HG03432 (cell line): ENCODE measurements around the gene NQO2.

Source experiments
- ATAC-seq: cut with Tn5 transposase; IDR thresholded peaks from one replicate; pipeline ENCODE4 v1.9.1; 2021; ENCODE audit warnings: mild to moderate bottlenecking, moderate library complexity; ENCODE audit not compliant: unreplicated experiment

The NQO2 gene, protein sequence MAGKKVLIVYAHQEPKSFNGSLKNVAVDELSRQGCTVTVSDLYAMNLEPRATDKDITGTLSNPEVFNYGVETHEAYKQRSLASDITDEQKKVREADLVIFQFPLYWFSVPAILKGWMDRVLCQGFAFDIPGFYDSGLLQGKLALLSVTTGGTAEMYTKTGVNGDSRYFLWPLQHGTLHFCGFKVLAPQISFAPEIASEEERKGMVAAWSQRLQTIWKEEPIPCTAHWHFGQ

DNA sequence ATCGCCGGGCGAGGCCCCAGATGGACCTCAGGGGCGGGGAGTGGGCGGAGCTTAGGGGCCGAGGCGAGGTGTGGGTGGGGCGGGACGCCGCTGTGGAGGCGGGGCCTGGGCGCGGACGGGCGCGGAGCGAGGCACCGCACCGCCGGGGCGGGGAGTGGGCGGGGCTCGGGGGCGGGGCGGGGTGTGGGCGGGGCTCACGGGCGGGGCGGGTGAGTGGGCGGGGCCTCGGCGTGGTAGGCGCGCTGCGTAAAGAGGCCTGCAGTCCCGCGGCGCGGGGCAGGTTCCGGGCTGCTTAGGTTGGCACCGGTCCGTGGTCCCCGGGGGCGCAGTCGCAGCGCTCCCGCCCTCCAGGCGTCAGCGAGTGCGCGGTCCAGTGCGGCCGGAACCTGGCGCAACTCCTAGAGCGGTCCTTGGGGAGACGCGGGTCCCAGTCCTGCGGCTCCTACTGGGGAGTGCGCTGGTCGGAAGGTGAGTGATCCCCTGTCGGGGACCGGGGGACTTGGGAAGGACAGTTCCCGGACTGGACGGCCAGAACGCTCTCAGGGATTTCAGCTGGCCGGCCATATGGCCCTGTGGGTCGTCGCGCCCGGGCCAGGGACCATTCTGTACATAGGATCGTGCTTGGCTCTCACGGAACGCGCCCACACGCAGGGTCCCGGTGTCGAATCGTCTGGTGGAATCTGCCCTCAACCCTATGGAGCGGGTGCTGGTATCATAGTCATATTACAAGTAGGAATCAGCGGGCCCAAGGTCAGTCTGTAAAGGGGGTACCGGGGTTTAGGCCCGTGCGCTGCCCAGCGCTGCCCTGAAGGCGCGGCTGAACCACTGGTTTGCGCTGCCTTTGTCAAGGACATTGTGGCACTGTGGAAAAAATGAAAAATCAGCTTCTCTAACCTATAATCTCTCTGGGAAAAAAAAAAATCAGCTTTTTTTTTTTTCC lies at the start of gene NQO2:
Gene NQO2, plus strand, starts transcription at position 277 of the 940 bp plus-strand sequence. CDS start 6,659 bp downstream, outside the sequence.
- ATAC-seq = peak; percentile 77

DNA sequence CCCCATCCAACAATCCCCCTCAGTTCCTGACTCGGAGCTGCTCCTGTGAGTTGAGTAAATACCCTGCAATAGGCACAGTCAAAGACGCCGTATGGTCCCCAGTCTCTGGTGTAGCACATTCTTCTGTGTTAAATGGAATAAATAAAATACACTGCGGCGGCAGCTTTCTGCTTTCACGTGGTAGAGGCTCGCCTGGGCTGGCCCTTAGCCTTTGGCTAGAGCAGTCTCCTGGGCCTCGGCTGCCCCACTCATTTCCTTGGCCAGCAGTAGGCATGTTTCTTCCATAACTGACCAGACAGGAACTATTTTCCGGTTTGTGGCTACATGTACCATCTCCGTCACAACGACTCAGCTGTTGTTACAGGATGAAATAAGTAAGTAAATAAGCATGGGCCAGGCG lies 49.0 kb upstream of the NQO2 start:
- ATAC-seq = no peak

DNA sequence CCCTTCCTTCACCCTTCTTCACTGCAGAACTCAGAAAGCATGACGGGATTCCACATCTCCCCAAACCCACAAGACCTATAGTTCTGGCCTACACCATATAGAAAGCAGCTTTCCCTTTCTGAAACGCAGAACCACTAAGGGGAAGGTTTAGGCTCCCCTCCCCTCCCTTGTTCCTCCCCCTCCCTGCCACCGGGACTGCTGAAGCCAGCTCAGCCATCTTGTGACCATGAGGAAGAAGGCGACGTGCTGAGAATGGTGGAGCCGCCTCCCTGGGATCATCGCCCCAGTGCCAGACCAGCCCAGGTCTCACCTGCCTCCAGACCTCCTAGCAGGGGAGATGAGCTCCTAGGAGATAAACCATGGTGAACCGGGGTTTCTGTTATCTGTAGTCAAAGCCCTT lies 48.0 kb upstream of the NQO2 start:
- no peak for ATAC-seq

DNA sequence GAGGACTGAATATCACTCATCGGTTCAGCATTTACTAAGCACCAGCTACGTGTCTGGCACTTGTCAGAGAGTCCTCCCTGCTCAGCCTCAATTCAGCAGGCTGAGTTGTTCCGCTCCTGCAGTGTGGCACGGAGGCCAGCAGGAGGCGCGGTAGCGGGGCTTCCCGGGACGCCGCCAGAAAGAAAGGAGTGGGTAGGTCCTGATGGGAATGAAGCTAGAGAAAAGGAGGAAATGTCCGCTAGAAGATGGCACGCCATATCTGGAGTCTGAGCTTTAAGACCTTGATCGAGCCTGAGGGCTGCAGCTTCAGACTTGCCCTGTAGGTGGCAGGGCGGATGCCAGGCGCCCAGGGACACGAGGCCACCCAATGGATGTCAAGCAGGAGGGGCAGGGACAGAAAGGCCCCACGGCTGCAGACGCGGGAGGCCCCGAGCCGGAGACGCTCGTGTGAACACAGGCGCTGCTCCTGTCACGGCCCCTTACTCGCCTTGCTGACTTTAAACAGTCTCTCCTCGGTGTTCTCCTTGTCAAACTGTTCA lies 47.1 kb upstream of the NQO2 start:
- ATAC-seq = no peak

DNA sequence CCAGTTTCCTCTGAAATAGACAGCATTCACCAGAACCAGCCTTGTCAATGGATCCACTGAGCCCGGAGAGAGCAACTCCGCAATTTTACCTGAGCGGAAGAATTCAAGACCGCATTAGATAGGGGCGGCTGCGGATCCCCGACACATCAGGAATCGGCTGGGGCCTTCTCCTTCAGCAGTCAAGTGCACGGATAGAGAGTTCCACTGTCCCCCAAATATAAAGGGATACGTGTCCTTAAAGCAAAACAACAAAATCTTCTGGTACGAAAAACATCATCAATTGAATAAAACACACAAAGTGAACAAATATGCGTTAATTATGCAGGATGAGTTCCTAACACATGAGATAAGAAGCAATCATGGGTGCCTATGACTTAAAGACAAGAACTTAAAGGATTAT lies 46.6 kb upstream of the NQO2 start:
- no peak for ATAC-seq

DNA sequence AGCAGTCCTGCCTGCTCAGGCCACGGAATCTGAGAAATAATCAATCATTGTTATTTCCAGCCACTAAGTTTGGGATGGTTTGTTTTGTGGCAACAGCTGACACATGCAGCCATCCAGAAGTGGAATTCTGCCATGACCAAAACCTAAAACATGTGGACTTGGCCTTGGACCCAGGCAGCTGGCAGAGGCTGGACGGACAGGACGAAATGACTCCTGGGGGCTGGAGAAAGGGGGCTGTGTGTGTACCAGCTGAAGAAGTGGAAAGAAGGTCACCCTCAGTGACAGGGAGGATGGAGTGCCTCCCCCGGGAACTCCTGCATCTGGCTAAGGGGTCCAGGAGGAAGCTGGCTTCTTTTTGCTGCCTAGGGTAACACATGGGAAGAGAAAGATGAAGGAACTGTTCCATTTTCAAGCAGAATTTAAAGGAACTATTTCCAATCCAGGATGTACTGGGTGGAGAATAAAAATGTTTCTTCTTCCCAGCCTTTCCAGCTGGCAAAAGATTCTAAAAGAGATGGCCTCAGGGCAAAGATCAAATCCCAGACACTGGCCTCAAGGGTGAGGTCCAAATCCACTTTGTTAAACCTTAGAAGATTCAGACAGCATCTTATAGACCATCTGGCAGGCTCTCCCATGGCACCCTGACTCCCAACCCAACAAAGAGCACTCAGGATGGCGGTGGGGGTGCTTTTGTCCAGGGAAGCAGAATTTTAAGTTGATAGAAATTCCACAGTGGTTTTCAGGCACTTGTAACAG lies 42.6 kb upstream of the NQO2 start:
- no peak for ATAC-seq

DNA sequence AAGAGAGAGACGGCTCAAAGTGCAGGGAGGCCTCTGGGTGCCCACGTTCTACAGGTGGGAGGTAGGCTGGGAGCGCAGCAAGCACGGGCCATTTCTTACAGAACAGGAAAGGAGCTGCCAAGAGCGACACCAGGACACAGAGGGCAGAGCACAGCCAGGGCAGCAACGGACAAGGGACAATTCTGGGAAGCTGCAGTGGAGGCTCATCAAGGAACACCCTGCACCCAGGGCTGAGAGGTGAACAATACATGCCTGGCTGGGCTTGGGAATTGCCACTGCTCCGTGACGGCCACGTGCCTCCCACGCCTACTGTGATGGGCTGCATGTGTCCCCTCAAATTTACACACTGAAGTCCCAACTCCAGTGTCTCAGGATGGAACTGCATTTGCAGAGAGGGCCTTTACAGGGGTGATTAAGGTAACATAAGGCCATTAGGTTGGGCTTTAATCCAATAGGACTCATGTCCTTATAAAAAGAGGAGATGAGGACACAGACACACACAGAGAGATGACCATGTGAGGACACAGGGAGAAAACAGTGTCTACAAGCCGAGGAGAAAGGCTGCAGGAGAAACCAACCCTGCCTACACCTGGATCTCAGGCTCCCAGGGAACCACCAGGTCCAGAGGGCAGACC lies 41.9 kb upstream of the NQO2 start:
- ATAC-seq = no peak

DNA sequence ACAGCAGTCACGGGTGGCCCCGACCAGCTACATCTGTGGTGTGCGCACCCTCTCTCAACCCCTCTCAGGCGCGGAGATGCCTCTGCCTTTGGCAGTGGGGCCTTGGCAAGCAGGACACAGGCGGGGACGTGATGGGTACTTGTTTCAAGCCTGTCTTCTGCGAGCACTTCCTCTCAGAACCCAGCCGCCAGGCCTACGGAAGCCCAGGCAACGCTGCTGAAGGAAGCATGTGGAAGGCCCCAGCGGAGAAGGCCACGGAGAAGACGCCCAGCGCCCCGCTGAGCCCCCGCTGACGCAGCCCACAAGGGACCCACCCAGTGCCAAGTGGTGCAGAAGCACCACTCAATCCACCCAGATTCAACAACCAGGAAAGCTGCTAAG lies 41.4 kb upstream of the NQO2 start:
- ATAC-seq = no peak

DNA sequence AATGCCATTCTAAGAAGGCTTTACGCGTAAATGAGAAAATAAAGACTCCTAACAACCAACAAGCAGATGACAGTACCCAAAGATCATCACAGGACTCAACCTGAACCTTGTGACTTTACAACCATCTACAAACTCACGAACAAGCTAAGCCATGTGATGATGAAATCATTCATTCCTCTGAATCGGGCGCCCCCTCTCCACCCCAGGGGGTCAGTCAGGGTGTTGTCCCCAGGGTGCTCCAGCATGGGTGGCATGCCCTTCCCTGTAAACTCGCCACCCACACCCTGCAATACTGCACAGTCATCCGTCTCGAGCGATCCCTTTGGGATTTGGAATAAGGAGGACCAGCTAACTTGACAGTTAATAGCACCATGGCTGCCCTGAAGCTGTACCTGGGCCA lies 40.9 kb upstream of the NQO2 start:
- ATAC-seq = no peak

DNA sequence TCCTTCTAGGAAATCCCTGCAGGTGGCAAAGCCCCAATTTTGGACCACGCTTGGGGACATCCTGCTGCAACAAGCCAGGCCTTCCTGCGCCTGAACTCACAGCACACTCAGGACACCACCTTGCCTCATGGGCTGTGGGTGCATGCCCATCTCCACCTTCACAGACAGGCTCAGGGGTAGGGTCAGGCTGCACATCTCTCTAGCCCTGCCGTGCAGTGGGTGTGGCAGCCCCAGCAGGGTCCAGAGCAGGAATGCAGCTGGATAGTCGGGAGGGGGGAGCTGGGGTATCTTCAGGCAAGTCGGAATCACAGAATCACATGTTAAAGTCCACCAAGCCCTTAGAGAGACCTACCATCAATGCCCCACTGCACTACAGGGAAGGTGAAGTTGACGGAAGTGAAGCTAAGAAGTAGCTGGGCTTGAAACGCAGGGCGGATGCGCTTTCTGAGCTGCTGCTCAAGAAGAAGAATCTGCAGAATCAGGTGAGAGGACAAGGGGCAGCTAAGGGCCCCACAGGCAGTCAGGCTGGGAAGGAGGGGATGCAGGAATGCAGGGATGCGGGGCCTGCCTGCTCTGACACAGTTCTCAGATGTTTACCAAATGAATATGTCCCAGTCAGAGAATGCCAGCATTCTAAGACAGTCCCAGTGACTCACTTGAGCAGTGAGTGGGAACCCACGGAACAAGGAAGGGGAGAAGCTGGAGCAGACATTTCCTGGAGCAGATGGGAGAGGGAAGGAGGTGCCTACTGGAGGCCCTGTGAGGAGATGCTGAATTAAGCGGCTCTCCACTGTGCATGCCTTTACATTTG lies 39.6 kb upstream of the NQO2 start:
- no peak for ATAC-seq

DNA sequence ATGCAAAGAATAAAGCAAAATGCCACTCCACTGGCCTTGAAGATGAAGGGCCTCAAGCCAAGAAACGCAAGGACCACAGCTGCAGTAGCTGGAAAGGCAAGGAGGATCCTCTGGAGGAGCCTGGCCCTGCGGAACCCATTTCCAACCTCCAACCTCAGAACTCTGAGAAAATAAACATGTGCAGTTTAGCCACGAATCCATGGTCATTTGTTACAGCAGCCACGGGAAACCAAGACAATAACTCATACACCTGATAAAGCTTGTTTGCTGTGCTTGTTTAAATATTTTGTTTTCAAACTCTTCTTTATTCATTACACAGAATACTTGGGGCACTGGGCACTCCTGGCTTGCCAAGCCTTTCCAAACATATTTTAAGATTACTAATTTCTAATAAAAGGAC lies 38.8 kb upstream of the NQO2 start:
- no peak for ATAC-seq

DNA sequence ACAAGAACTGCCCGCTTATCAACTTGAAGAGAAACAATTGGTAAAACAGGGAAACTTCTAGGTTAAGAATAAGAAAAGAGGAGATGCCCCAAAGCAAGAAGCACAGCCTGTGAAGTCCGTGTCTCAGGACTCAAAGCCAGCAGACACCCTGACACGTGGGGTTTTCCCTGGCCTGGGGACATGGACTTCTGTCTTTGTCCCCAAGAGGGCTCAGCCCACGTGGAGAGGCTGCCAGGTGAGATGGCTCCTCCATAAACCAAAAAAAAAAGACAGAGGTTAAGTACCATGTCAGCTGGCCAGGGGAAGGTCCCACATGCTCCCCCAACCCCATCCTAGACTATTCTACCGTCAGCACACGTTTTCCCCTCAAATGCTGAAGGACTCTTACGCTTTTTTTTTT lies 38.2 kb upstream of the NQO2 start:
- no peak for ATAC-seq

DNA sequence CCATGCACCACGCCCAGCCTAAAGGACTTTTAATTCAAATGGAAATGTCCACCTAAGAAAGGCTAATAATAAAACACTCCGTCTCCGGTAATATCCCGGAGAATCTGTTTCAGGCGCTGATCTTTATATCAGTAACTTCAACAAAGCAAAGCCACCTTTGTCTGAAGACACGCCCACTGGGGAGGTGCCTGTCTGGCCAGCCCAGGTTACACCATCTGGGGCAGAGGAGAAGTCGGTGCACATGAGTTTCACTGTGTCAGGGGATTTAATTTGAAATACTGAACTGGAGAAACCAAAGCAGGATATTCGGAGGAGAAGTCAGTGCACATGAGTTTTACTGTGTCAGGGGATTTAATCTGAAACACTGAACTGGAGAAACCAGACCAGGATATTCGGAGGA lies 37.7 kb upstream of the NQO2 start:
- no peak for ATAC-seq

DNA sequence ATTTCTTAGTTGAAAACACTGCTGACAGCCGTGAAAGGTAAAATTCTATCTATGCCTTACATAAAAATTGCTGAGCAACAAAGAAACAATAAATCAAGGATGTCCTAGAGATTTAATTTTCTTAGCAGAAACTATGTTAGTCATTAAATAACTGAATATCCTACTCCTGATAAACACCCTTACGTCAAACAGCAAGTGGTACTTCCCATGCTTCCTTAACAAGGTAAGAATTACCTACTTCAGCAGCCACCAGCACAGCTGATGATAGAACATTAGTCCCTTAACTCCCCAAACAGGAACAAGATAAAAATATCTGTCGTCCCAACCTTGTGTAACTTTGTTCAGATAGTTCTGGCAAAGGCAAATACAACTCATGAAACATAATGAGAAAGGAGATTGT lies 37.1 kb upstream of the NQO2 start:
- ATAC-seq = no peak

DNA sequence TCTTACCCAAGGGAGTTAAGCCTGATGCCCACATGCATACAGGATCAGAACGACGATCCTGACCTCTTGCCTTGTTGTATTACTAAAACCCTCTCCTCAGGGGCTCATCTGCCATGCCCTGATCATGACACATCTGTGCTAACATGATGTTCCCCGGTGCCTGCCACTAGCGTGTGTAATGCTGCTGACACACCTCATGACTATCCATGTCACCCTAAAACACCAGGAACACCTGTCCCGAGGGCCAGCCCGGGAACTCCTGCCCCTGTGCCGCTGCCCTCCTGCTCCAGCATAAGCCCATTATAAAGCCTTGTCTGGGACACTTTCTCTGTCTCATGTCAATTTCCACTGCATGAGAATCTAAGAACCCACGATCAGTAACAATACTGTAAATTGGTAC lies 35.9 kb upstream of the NQO2 start:
- no peak for ATAC-seq

DNA sequence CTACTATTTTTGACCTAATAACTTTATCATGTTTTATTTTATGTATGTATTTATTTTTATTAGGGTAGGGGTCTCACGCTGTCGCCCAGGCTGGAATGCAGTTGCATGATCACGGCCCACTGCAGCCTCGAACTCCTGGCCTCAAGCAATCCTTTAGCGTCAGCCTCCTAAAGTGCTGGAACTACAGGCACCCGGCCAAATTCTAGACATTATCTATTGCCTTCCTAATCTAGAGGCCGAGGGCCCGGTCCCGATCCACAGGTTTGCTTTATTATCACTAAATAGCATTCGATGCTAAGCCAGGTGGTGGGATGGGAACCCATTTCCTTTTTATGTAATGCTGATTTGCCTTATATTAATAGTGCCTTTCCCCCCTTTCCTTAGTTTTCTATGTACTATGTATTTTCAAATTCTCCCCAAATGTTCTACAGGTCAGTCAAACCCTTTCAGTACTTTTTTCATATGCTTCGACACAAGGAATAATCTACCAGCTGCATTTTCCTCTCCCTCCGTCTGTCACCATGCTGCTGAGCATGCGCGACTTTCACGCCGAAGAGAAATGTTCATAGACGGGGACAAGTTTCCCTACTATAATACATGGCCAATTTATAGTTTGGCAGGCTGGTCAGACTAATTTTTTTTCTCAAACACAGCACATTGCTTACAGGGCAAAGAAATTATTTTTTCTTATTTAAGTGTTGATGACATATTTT lies 34.7 kb upstream of the NQO2 start:
- ATAC-seq = no peak

DNA sequence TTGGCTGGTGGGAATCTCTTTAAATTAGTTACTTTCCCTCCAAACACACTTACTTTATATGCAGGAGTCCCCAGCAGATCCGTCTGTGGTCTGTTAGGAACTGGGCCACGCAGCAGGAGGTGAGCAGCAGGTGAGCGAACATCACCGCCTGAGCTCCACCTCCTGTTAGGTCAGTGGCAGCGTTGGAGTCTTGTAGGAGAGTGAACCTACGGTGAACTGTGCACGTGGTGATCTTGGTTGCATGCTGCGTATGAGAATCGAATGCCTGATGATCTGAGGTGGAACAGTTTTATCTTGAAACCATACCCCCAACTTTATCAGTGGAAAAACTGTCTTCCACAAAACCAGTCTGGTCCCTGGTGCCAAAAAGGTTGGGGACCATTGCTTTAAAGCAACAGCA lies 33.3 kb upstream of the NQO2 start:
- ATAC-seq = no peak

DNA sequence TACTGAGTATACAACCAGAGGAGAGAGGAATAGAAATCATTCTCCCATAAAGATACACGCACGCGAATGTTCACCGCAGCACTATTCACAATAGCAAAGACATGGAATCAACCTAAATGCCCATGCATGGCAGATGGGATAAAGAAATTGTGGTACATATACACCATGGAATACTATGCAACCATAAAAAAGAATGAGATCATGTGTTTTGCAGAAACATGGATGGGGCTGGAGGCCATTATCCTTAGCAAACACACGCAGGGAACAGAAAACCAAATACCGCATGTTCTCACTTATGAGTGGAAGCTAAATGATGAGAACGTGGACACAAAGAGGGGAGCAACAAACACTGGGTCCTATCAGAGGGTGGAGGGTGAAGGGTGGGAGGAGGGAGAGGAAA lies 31.8 kb upstream of the NQO2 start:
- ATAC-seq = no peak

DNA sequence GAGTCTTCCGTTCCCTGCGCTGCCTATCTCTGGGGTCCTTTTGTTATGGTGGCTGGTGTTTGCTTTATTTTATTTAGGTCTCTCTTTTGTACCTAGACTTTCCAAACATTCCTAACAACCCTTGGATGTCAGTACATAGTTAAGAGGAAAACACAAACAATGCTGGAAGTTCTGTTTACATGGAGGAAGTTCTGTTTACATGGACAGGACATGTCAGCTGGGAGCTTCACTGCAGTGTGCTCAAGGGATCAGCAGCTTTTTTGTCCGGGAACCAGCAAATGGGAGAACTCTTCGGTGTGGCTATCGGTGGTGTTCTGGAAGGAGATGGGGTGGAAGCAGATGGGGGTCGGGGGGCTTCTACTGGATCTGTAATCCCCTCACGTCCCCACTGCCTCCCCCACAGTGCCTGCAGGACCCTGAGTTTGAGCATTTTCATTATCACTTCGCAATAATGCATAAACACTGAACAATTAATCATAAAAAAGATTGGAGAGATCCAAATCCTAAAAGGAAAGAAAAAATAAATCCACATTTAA lies 31.0 kb upstream of the NQO2 start:
- no peak for ATAC-seq
